ENCODE measurements around the gene PTRHD1.

- TF ChIP-seq CTCF (IDR thresholded peaks at IDR 0.05; ENCODE audit: low read depth, low read length) (no peak), EZH2phosphoT487 (IDR thresholded peaks at IDR 0.05; ENCODE audit: low read depth) (no peak)
Observed at GRCh38 chr2:24822049-24822706, 29.0 kb upstream of the PTRHD1 start.

All from OCI-LY3 (cell line).